Epithelial cell of esophagus (primary cell): ENCODE results near the gene ALDH1L2.
"Not testable (repeated sequence)": the region's sequence is repeated elsewhere in the genome, so short reads cannot be mapped to it uniquely, and the experiment has no call there.

Experiments used
- DNase-seq: peaks from one replicate; pipeline ENCODE4 v3.0.0; 2010; ENCODE audit warnings: low read depth
- H3K4me3 ChIP-seq: 2 replicates; pipeline ENCODE4 v1.5.1; 2011; ENCODE audit warnings: mild to moderate bottlenecking, low read length, control low read depth
- CTCF ChIP-seq: IDR thresholded peaks from 2 replicates; pipeline ENCODE4 v1.5.1; 2011; ENCODE audit warnings: low read depth, mild to moderate bottlenecking, low read length, control low read depth, inconsistent platforms; ENCODE audit not compliant: insufficient read depth; ENCODE audit errors: missing control alignments

The ALDH1L2 gene

GRCh38 chr12:104991565-104992128, 92.6 kb downstream of the ALDH1L2 start:
- no peak for DNase-seq
- no peak overlapping the region for H3K4me3 ChIP-seq
- TF ChIP-seq CTCF: no peak

GRCh38 chr12:104990950-104991349, 93.3 kb downstream of the ALDH1L2 start:
- H3K4me3 ChIP-seq: no peak overlapping the region
- no peak for TF ChIP-seq CTCF
- no peak for DNase-seq

- peak; percentile 89 for DNase-seq
- H3K4me3 ChIP-seq: peak within 1 kb of the TSS; percentile 77
- TF ChIP-seq CTCF: no peak
These were observed 98.0 kb downstream of the ALDH1L2 start, which contains the start of gene NOPCHAP1 for GRCh38 chr12:104986022-104986941. Gene NOPCHAP1, plus strand, starts transcription at chr12:104986316. Its CDS starts 37 bp downstream, at chr12:104986353.

GRCh38 chr12:104985206-104985605, 99.1 kb downstream of the ALDH1L2 start:
- no peak for TF ChIP-seq CTCF
- H3K4me3 ChIP-seq: no peak overlapping the region
- DNase-seq: no peak

- DNase-seq, H3K4me3 ChIP-seq: not testable (repeated sequence)
These were observed 106.6 kb downstream of the ALDH1L2 start for GRCh38 chr12:104977688-104978087.

- TF ChIP-seq CTCF: no peak
- no peak overlapping the region for H3K4me3 ChIP-seq
- no peak for DNase-seq
These were observed 107.6 kb downstream of the ALDH1L2 start for GRCh38 chr12:104976703-104977102.

- no peak for TF ChIP-seq CTCF
- no peak overlapping the region for H3K4me3 ChIP-seq
- peak; percentile 83 for DNase-seq
These were observed 108.5 kb downstream of the ALDH1L2 start for GRCh38 chr12:104975587-104976343.
